Stomach (tissue), 9 donors: Measurements from ENCODE around the gene TRIO. TPM values are rescaled to one million over a fixed set of nuclear protein-coding genes. Genes with fewer than 3 reads are reported as not detected.

Source experiments
- DNase-seq, 2 donors: peaks; one replicate each; pipeline versions ENCODE4 v3.0.0 to v3.0.0-alpha.2; 2013 to 2019
- H3K27ac ChIP-seq, 5 donors: fragments of 200-600 bp in 4 of 5; sonication (generic) in 4 of 5; one replicate each; pipeline ENCODE4 v1.5.1; 2013 to 2019; ENCODE audit warnings: mild to moderate bottlenecking in 1 of 5, moderate library complexity in 1 of 5
- H3K27me3 ChIP-seq, 3 donors: fragments of 200-600 bp; sonication (generic); one replicate each; pipeline ENCODE4 v1.5.1; 2017 to 2019; ENCODE audit warnings: mixed run types in 1 of 3
- H3K36me3 ChIP-seq, 4 donors: fragments of 200-600 bp; sonication (generic); 1 replicate in 3 of 4; 2 replicates in 1 of 4; pipeline ENCODE4 v1.5.1; 2016 to 2019
- H3K4me1 ChIP-seq, 4 donors: fragments of 200-600 bp; sonication (generic); one replicate each; pipeline ENCODE4 v1.5.1; 2016 to 2019
- H3K4me3 ChIP-seq, 4 donors: fragments of 200-600 bp; sonication (generic) in 3 of 4; one replicate each; pipeline ENCODE4 v1.5.1; 2016 to 2019; ENCODE audit warnings: mild to moderate bottlenecking in 1 of 4
- H3K9me3 ChIP-seq, 4 donors: fragments of 200-600 bp; sonication (generic); one replicate each; pipeline ENCODE4 v1.5.1; 2016 to 2019
- CTCF ChIP-seq, 7 experiments: fragments of 450-650 bp in 4 of 7; fragments of 200-600 bp in 3 of 7; sonication (generic) in 3 of 7; IDR thresholded peaks; one replicate each; pipeline ENCODE4 v1.5.1; 2016 to 2019; ENCODE audit warnings: antibody characterized with exemption in 7 of 7, control low read depth in 2 of 7, mild to moderate bottlenecking in 1 of 7
- EP300 ChIP-seq: sonication (generic); formaldehyde crosslinking; IDR thresholded peaks from one replicate; pipeline ENCODE4 v1.6.1; 2017; ENCODE audit warnings: antibody characterized with exemption
- POLR2A ChIP-seq, 4 donors: fragments of 450-650 bp; IDR thresholded peaks; one replicate each; pipeline ENCODE4 v1.6.1; 2016; ENCODE audit warnings: antibody characterized with exemption in 4 of 4, control low read depth in 2 of 4, mild to moderate bottlenecking in 1 of 4, moderate library complexity in 1 of 4
- POLR2AphosphoS5 ChIP-seq, 3 donors: sonication (generic); formaldehyde crosslinking; IDR thresholded peaks; one replicate each; pipeline ENCODE4 v1.6.1; 2016; ENCODE audit warnings: antibody characterized with exemption in 3 of 3
- WGBS, 5 donors: extraction: QIAGEN DNeasy Blood & Tissue Kit in 3 of 5; methylation state at CpG; one replicate each; pipeline versions ENCODE4 v1.1.5 to v1.1.7; 2013 to 2018; 5-methylcytosine and 5-hydroxymethylcytosine counted together
- intact Hi-C: fragments of 100-400 bp; cut with DNase I; formaldehyde crosslinking; loops from one replicate; pipeline ENCODE4 v1.15.1; 2023; ENCODE audit warnings: low total_unique reads
- polyA plus RNA-seq, 3 donors: library from polyadenylated mRNA; stranded (reverse); fragments of 200-250 nt; gene quantifications; one replicate each; pipeline ENCODE4 v1.2.3, GENCODE V29; 2013
- total RNA-seq, 5 donors: library from RNA; depleted of rRNA; stranded (reverse); fragments of >200 nt; gene quantifications; one replicate each; pipeline versions ENCODE4 v1.1.0 to v1.2.3, GENCODE V29; 2014 to 2016
- donor health status: healthy with polysubstance abuse.
- donor health status: Bipolar disorder and iron deficiency.
- donor health status: healthy.

The TRIO gene
- total and polyA plus RNA-seq, 8 donors: 9.9 to 558 (median 127) TPM

GRCh38 chr5:14503681-14504331, 360.7 kb downstream of the TRIO start:
- TF ChIP-seq EP300 (no peak), CTCF (IDR thresholded peaks at IDR 0.05) (no peak), POLR2AphosphoS5 (IDR thresholded peaks at IDR 0.05) (no peak), POLR2A (IDR thresholded peaks at IDR 0.05) (no peak)
- Histone ChIP-seq H3K4me3 (no peak overlapping the region), H3K9me3 (no peaks in the 10 kb centered on the region), H3K36me3 (peaks cover 55 to 100% (median 96%) of the 10 kb centered on the region in 4 donors), H3K27ac (no peak overlapping the region), H3K27me3 (no peaks in the 10 kb centered on the region), H3K4me1 (no peaks in the 10 kb centered on the region)
- intact Hi-C loops: no loop called here
- DNase-seq: no peak
- WGBS, 5 donors: 83 to 92% (median 87%) methylated on average over 21 to 27 of the region's 27 CpGs

GRCh38 chr5:14504332-14504727, 361.2 kb downstream of the TRIO start:
- Histone ChIP-seq H3K27me3 (no peaks in the 10 kb centered on the region), H3K9me3 (no peaks in the 10 kb centered on the region), H3K4me1 (no peaks in the 10 kb centered on the region), H3K36me3 (peaks cover 53 to 99% (median 95%) of the 10 kb centered on the region in 4 donors), H3K4me3 (no peak overlapping the region), H3K27ac (no peak overlapping the region)
- no peak for DNase-seq
- TF ChIP-seq CTCF (IDR thresholded peaks at IDR 0.05): no peak
- no peak for TF ChIP-seq POLR2A (IDR thresholded peaks at IDR 0.05)
- no peak for TF ChIP-seq POLR2AphosphoS5 (IDR thresholded peaks at IDR 0.05)
- no peak for TF ChIP-seq EP300
- intact Hi-C loops: no loop called here
- 93 to 96% (median 94%) methylated on average over 8 of the region's 8 CpGs for WGBS, 5 donors

- Histone ChIP-seq H3K9me3 (no peaks in the 10 kb centered on the region), H3K36me3 (peaks cover 53 to 94% (median 90%) of the 10 kb centered on the region in 4 donors), H3K27ac (no peak overlapping the region), H3K4me3 (no peak overlapping the region), H3K4me1 (no peaks in the 10 kb centered on the region), H3K27me3 (no peaks in the 10 kb centered on the region)
- intact Hi-C loops: no loop called here
- 91 to 98% (median 95%) methylated on average over 11 of the region's 11 CpGs for WGBS, 5 donors
- no peak for DNase-seq
- TF ChIP-seq CTCF (IDR thresholded peaks at IDR 0.05) (no peak), POLR2AphosphoS5 (IDR thresholded peaks at IDR 0.05) (no peak), EP300 (no peak), POLR2A (IDR thresholded peaks at IDR 0.05) (no peak)
Observed at GRCh38 chr5:14504816-14505215, 361.7 kb downstream of the TRIO start.

- H3K36me3 ChIP-seq: peaks cover 49 to 88% (median 85%) of the 10 kb centered on the region in 4 donors
Observed at GRCh38 chr5:14505310-14506139, 362.4 kb downstream of the TRIO start.

More at GRCh38 chr5:14505310-14506139, 362.4 kb downstream of the TRIO start:
- TF ChIP-seq CTCF (IDR thresholded peaks at IDR 0.05): no peak
- no peak for TF ChIP-seq POLR2AphosphoS5 (IDR thresholded peaks at IDR 0.05)
- TF ChIP-seq EP300: no peak
- no peak for TF ChIP-seq POLR2A (IDR thresholded peaks at IDR 0.05)
- no peaks in the 10 kb centered on the region for H3K4me1 ChIP-seq
- intact Hi-C loops: no loop called here
- 91 to 93% (median 92%) methylated on average over 23 of the region's 23 CpGs for WGBS, 5 donors
- H3K4me3 ChIP-seq: no peak overlapping the region
- DNase-seq: no peak
- H3K27ac ChIP-seq: no peak overlapping the region
- no peaks in the 10 kb centered on the region for H3K27me3 ChIP-seq
- H3K9me3 ChIP-seq: no peaks in the 10 kb centered on the region
